ENCODE results near the gene POLD4. TPM values are rescaled to one million over a fixed set of nuclear protein-coding genes. Genes with fewer than 3 reads are reported as not detected.

Gene POLD4
- total and polyA plus RNA-seq, 2 of the 13 experiments (the other 11 are each of a cell fraction or from before 2014, with no cell fraction given) = 10.5 to 27.4 TPM

DNA sequence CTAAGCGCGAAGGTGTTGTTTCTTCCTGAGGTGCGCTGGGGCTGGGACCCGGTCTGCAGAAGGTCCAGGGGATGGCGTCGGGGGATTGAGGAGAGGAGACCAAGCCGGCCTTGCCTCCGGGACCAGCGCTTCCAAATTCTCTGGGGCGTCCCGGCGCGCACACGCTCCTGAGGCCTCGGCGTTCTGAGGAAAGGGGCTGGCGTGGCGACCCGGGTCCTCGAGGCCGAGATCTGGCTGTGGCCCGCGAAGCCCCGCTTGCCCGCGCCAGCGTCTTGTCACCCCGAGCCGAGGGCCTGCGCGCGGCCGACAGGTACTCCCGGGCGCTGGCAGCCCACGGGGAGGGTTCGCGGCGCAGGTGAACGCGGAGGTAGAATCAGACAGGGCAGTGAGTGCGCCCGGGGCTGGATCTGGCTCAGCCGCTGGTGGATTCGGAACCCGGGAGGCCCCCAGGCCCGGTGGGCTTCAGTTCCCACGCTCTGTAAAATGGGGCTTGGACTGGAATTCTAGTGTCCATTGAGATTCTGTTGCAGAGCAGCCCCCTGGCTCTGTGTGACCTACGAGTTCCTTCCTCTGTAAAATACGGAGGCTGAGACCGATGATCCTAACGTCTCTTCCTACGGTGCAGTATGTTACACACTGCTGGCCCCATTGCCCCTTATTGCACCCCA is 35.3 kb downstream of the POLD4 start (continued):
- TF ChIP-seq, protein P1, sequence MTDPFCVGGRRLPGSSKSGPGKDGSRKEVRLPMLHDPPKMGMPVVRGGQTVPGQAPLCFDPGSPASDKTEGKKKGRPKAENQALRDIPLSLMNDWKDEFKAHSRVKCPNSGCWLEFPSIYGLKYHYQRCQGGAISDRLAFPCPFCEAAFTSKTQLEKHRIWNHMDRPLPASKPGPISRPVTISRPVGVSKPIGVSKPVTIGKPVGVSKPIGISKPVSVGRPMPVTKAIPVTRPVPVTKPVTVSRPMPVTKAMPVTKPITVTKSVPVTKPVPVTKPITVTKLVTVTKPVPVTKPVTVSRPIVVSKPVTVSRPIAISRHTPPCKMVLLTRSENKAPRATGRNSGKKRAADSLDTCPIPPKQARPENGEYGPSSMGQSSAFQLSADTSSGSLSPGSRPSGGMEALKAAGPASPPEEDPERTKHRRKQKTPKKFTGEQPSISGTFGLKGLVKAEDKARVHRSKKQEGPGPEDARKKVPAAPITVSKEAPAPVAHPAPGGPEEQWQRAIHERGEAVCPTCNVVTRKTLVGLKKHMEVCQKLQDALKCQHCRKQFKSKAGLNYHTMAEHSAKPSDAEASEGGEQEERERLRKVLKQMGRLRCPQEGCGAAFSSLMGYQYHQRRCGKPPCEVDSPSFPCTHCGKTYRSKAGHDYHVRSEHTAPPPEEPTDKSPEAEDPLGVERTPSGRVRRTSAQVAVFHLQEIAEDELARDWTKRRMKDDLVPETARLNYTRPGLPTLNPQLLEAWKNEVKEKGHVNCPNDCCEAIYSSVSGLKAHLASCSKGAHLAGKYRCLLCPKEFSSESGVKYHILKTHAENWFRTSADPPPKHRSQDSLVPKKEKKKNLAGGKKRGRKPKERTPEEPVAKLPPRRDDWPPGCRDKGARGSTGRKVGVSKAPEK (CRISPR knock-in tag; IDR thresholded peaks at IDR 0.05; ENCODE audit: borderline replicate concordance) = no peak
- TF ChIP-seq ZNF607 (CRISPR knock-in tag; IDR thresholded peaks at IDR 0.05; ENCODE audit: borderline replicate concordance) (0 out of 2 replicates have a peak, but pooled peaks have one; percentile 11), TAF15 (IDR thresholded peaks at IDR 0.05; ENCODE audit: low read depth, low read length, poor library complexity, severe bottlenecking) (no peak), RXRB (CRISPR knock-in tag; IDR thresholded peaks at IDR 0.05; ENCODE audit: borderline replicate concordance) (no peak), ZNF558 (CRISPR knock-in tag; IDR thresholded peaks at IDR 0.05; ENCODE audit: borderline replicate concordance) (peak; percentile 35; the same call in 1 of the 2 replicates), ZBTB7B (CRISPR knock-in tag; IDR thresholded peaks at IDR 0.05) (0 out of 2 replicates have a peak, but pooled peaks have one; percentile 18), RFX5 (IDR thresholded peaks at IDR 0.05; ENCODE audit: low read depth, low read length) (no peak), ASH2L (IDR thresholded peaks at IDR 0.05; ENCODE audit: insufficient read length, low read depth, low read length) (peak; percentile 25)
- TF ChIP-seq, protein P2, sequence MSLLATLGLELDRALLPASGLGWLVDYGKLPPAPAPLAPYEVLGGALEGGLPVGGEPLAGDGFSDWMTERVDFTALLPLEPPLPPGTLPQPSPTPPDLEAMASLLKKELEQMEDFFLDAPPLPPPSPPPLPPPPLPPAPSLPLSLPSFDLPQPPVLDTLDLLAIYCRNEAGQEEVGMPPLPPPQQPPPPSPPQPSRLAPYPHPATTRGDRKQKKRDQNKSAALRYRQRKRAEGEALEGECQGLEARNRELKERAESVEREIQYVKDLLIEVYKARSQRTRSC (CRISPR knock-in tag; IDR thresholded peaks at IDR 0.05; ENCODE audit: low read depth) = no peak
- TF ChIP-seq, protein P3, sequence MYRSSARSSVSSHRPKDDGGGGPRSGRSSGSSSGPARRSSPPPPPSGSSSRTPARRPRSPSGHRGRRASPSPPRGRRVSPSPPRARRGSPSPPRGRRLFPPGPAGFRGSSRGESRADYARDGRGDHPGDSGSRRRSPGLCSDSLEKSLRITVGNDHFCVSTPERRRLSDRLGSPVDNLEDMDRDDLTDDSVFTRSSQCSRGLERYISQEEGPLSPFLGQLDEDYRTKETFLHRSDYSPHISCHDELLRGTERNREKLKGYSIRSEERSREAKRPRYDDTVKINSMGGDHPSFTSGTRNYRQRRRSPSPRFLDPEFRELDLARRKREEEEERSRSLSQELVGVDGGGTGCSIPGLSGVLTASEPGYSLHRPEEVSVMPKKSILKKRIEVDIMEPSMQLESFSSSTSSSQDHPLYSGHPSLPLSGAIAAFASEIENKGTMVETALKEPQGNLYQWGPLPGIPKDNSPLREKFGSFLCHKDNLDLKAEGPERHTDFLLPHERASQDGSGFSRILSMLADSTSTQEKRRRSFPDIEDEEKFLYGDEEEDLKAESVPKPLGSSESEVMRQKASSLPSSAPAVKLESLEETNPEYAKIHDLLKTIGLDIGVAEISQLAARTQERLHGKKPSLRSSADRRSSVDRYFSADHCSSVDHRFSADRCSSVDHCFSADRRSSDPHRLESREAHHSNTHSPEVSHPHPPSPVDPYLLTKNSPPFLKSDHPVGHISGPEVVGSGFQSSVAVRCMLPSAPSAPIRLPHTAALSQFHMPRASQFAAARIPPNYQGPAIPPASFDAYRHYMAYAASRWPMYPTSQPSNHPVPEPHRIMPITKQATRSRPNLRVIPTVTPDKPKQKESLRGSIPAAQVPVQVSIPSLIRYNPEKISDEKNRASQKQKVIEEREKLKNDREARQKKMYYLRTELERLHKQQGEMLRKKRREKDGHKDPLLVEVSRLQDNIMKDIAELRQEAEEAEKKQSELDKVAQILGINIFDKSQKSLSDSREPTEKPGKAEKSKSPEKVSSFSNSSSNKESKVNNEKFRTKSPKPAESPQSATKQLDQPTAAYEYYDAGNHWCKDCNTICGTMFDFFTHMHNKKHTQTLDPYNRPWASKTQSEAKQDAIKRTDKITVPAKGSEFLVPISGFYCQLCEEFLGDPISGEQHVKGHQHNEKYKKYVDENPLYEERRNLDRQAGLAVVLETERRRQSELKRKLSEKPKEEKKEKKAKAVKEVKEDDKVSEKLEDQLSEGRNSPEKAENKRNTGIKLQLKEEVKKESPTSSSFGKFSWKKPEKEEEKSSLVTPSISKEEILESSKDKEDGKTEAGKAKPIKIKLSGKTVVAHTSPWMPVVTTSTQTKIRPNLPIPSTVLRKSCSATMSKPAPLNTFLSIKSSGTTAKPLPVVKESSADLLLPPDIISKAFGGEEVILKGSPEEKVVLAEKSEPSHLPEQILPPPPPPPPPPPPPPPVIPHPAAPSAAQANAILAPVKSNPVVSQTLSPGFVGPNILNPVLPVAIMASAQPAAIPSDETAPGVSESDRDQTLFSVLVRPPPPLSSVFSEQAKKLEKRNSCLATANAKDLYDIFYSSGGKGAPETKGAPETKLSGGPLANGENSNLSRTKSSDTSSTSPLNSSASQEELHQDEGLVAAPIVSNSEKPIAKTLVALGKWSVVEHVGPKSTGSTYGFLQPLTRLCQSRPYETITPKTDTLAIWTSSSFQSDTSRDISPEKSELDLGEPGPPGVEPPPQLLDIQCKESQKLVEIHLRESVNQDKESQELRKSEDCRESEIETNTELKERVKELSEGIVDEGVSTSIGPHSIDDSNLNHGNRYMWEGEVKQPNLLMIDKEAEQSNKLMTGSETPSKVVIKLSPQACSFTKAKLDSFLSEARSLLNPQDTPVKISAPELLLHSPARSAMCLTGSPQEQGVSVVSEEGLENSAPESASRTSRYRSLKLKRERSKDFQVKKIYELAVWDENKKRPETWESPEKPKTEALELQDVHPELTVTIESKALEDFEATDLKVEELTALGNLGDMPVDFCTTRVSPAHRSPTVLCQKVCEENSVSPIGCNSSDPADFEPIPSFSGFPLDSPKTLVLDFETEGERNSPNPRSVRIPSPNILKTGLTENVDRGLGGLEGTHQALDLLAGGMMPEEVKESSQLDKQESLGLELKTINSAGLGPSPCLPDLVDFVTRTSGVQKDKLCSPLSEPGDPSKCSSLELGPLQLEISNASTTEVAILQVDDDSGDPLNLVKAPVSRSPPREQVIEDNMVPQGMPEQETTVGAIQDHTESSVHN (CRISPR knock-in tag; IDR thresholded peaks at IDR 0.05) = 0 out of 2 replicates have a peak, but pooled peaks have one; percentile 35
- TF ChIP-seq, protein P4, sequence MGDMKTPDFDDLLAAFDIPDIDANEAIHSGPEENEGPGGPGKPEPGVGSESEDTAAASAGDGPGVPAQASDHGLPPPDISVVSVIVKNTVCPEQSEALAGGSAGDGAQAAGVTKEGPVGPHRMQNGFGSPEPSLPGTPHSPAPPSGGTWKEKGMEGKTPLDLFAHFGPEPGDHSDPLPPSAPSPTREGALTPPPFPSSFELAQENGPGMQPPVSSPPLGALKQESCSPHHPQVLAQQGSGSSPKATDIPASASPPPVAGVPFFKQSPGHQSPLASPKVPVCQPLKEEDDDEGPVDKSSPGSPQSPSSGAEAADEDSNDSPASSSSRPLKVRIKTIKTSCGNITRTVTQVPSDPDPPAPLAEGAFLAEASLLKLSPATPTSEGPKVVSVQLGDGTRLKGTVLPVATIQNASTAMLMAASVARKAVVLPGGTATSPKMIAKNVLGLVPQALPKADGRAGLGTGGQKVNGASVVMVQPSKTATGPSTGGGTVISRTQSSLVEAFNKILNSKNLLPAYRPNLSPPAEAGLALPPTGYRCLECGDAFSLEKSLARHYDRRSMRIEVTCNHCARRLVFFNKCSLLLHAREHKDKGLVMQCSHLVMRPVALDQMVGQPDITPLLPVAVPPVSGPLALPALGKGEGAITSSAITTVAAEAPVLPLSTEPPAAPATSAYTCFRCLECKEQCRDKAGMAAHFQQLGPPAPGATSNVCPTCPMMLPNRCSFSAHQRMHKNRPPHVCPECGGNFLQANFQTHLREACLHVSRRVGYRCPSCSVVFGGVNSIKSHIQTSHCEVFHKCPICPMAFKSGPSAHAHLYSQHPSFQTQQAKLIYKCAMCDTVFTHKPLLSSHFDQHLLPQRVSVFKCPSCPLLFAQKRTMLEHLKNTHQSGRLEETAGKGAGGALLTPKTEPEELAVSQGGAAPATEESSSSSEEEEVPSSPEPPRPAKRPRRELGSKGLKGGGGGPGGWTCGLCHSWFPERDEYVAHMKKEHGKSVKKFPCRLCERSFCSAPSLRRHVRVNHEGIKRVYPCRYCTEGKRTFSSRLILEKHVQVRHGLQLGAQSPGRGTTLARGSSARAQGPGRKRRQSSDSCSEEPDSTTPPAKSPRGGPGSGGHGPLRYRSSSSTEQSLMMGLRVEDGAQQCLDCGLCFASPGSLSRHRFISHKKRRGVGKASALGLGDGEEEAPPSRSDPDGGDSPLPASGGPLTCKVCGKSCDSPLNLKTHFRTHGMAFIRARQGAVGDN (CRISPR knock-in tag; IDR thresholded peaks at IDR 0.05) = peak; percentile 90
